ENCODE results near the gene BUB1.

GRCh38 chr2:110679337-110679707 lies 1.5 kb upstream of the BUB1 start:
- TF ChIP-seq, protein P1, sequence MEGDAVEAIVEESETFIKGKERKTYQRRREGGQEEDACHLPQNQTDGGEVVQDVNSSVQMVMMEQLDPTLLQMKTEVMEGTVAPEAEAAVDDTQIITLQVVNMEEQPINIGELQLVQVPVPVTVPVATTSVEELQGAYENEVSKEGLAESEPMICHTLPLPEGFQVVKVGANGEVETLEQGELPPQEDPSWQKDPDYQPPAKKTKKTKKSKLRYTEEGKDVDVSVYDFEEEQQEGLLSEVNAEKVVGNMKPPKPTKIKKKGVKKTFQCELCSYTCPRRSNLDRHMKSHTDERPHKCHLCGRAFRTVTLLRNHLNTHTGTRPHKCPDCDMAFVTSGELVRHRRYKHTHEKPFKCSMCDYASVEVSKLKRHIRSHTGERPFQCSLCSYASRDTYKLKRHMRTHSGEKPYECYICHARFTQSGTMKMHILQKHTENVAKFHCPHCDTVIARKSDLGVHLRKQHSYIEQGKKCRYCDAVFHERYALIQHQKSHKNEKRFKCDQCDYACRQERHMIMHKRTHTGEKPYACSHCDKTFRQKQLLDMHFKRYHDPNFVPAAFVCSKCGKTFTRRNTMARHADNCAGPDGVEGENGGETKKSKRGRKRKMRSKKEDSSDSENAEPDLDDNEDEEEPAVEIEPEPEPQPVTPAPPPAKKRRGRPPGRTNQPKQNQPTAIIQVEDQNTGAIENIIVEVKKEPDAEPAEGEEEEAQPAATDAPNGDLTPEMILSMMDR (IDR thresholded peaks at IDR 0.05) = no peak
- TF ChIP-seq POLR2A (IDR thresholded peaks at IDR 0.05) = no peak

All from adrenal gland (tissue), 5 donors.